Vagina (tissue), 2 donors: Measurements from ENCODE around the gene KRT31. TPM values are rescaled to one million over a fixed set of nuclear protein-coding genes. Genes with fewer than 3 reads are reported as not detected.
"Not testable (repeated sequence)": the region's sequence is repeated elsewhere in the genome, so short reads cannot be mapped to it uniquely, and the experiment has no call there.

Source experiments
- DNase-seq, 2 donors: peaks; one replicate each; pipeline ENCODE4 v3.0.0-alpha.2; 2017; ENCODE audit errors: extremely low spot score in 2 of 2
- H3K27ac ChIP-seq: fragments of 200-600 bp; sonication (generic); one replicate; pipeline ENCODE4 v1.5.1; 2019
- H3K27me3 ChIP-seq: fragments of 200-600 bp; sonication (generic); one replicate; pipeline ENCODE4 v1.5.1; 2019
- H3K36me3 ChIP-seq, 2 donors: fragments of 200-600 bp; sonication (generic); one replicate each; pipeline ENCODE4 v1.5.1; 2017 to 2019
- H3K4me1 ChIP-seq: fragments of 200-600 bp; sonication (generic); one replicate; pipeline ENCODE4 v1.5.1; 2019
- H3K4me3 ChIP-seq, 2 donors: fragments of 200-600 bp; sonication (generic); 1 replicate in 1 of 2; 2 replicates in 1 of 2; pipeline ENCODE4 v1.5.1; 2016 to 2019
- H3K9me3 ChIP-seq: fragments of 200-600 bp; sonication (generic); one replicate; pipeline ENCODE4 v1.5.1; 2019
- CTCF ChIP-seq, 3 experiments: fragments of 450-650 bp in 2 of 3; fragments of 200-600 bp in 1 of 3; sonication (generic) in 1 of 3; IDR thresholded peaks; one replicate each; pipeline ENCODE4 v1.5.1; 2017 to 2019; ENCODE audit warnings: antibody characterized with exemption in 3 of 3, mild to moderate bottlenecking in 2 of 3, moderate library complexity in 2 of 3
- POLR2A ChIP-seq, 2 donors: fragments of 450-650 bp; IDR thresholded peaks; one replicate each; pipeline ENCODE4 v1.6.1; 2017; ENCODE audit warnings: antibody characterized with exemption in 2 of 2, mild to moderate bottlenecking in 2 of 2, moderate library complexity in 2 of 2
- POLR2AphosphoS5 ChIP-seq, 2 donors: sonication (generic); formaldehyde crosslinking; IDR thresholded peaks; one replicate each; pipeline ENCODE4 v1.9.0; 2017; ENCODE audit warnings: antibody characterized with exemption in 2 of 2, mild to moderate bottlenecking in 2 of 2, low read depth in 1 of 2; ENCODE audit not compliant: insufficient read depth in 1 of 2
- intact Hi-C: fragments of 100-400 bp; cut with DNase I; formaldehyde crosslinking; loops from one replicate; pipeline ENCODE4 v1.15.1; 2023
- total RNA-seq: library from RNA; depleted of rRNA; stranded (reverse); fragments of >200 nt; gene quantifications from one replicate; pipeline ENCODE4 v1.2.3, GENCODE V29; 2016

The KRT31 gene
- total RNA-seq, 1 donor from 2014 or later: not detected

- no peaks in the 10 kb centered on the region for H3K27me3 ChIP-seq
- H3K9me3 ChIP-seq: no peaks in the 10 kb centered on the region
- TF ChIP-seq POLR2A (IDR thresholded peaks at IDR 0.05) (no peak), POLR2AphosphoS5 (IDR thresholded peaks at IDR 0.05; ENCODE audit: insufficient read depth in 1 of 2, low read depth in 1 of 2) (no peak), CTCF (IDR thresholded peaks at IDR 0.05) (no peak)
- H3K27ac ChIP-seq: no peak overlapping the region
- H3K4me3 ChIP-seq: no peak overlapping the region
- H3K36me3 ChIP-seq: no peaks in the 10 kb centered on the region
- H3K4me1 ChIP-seq: peaks cover 26% of the 10 kb centered on the region
- intact Hi-C loops: no loop called here
- DNase-seq: no peak
Measured at GRCh38 chr17:41396340-41396739, 1.1 kb downstream of the KRT31 start.

GRCh38 chr17:41395611-41396010 lies 1.8 kb downstream of the KRT31 start:
- Histone ChIP-seq H3K4me3 (no peak overlapping the region), H3K9me3 (no peaks in the 10 kb centered on the region), H3K27ac (no peak overlapping the region), H3K4me1 (peaks cover 26% of the 10 kb centered on the region), H3K27me3 (no peaks in the 10 kb centered on the region), H3K36me3 (no peaks in the 10 kb centered on the region)
- intact Hi-C loops: no loop called here
- TF ChIP-seq POLR2AphosphoS5 (IDR thresholded peaks at IDR 0.05; ENCODE audit: insufficient read depth in 1 of 2, low read depth in 1 of 2): no peak
- no peak for TF ChIP-seq CTCF (IDR thresholded peaks at IDR 0.05)
- TF ChIP-seq POLR2A (IDR thresholded peaks at IDR 0.05): no peak
- DNase-seq: no peak

- intact Hi-C loops, H3K27ac ChIP-seq, H3K9me3 ChIP-seq, H3K36me3 ChIP-seq, H3K4me3 ChIP-seq, H3K27me3 ChIP-seq, DNase-seq: not testable (repeated sequence)
- peaks cover 26% of the 10 kb centered on the region for H3K4me1 ChIP-seq
Measured at GRCh38 chr17:41395044-41395443, 2.4 kb downstream of the KRT31 start.

- Histone ChIP-seq H3K27me3 (no peaks in the 10 kb centered on the region), H3K9me3 (no peaks in the 10 kb centered on the region), H3K4me1 (peaks cover 22% of the 10 kb centered on the region), H3K36me3 (no peaks in the 10 kb centered on the region), H3K27ac (peak overlapping the region; percentile 51), H3K4me3 (no peak overlapping the region)
- no peak for DNase-seq
- TF ChIP-seq CTCF (IDR thresholded peaks at IDR 0.05): no peak
- peak; percentile 6 to 19 for TF ChIP-seq POLR2AphosphoS5 (IDR thresholded peaks at IDR 0.05; ENCODE audit: insufficient read depth in 1 of 2, low read depth in 1 of 2)
- TF ChIP-seq POLR2A (IDR thresholded peaks at IDR 0.05): no peak
- intact Hi-C loops: no loop called here
Measured at GRCh38 chr17:41394254-41394996, 3.0 kb downstream of the KRT31 start.

GRCh38 chr17:41393826-41394225 lies 3.6 kb downstream of the KRT31 start:
- Histone ChIP-seq H3K9me3 (no peaks in the 10 kb centered on the region), H3K4me1 (peaks cover 22% of the 10 kb centered on the region), H3K27ac (peak overlapping the region; percentile 51), H3K36me3 (no peaks in the 10 kb centered on the region), H3K27me3 (no peaks in the 10 kb centered on the region), H3K4me3 (no peak overlapping the region)
- no peak for DNase-seq
- TF ChIP-seq POLR2A (IDR thresholded peaks at IDR 0.05) (no peak), CTCF (IDR thresholded peaks at IDR 0.05) (no peak), POLR2AphosphoS5 (IDR thresholded peaks at IDR 0.05; ENCODE audit: insufficient read depth in 1 of 2, low read depth in 1 of 2) (no peak)
- intact Hi-C loops: no loop called here
